Spleen (tissue), 11 donors: Measurements from ENCODE around the gene ERGIC1. TPM values are rescaled to one million over a fixed set of nuclear protein-coding genes. Genes with fewer than 3 reads are reported as not detected.

Experiments
- DNase-seq: peaks from one replicate; pipeline ENCODE4 v3.0.0-alpha.2; 2020
- H3K27ac ChIP-seq, 8 donors: fragments of 200-600 bp; sonication (generic) in 7 of 8; 1 replicate in 4 of 8; 2 replicates in 4 of 8; pipeline versions ENCODE4 v1.5.0 to v1.8.0; 2016 to 2021; ENCODE audit warnings: inconsistent platforms in 4 of 8, mild to moderate bottlenecking in 4 of 8, moderate library complexity in 1 of 8
- H3K27me3 ChIP-seq, 7 donors: fragments of 200-600 bp; sonication (generic) in 6 of 7; replicated peaks in 1 of 7; 1 replicate in 4 of 7; 2 replicates in 3 of 7; pipeline versions ENCODE4 v1.5.0 to v1.8.0; 2016 to 2021; ENCODE audit warnings: inconsistent platforms in 3 of 7, mild to moderate bottlenecking in 1 of 7
- H3K36me3 ChIP-seq, 6 donors: fragments of 200-600 bp; sonication (generic) in 5 of 6; 1 replicate in 4 of 6; 2 replicates in 2 of 6; pipeline versions ENCODE4 v1.5.0 to v1.8.0; 2016 to 2021; ENCODE audit warnings: inconsistent platforms in 2 of 6
- H3K4me1 ChIP-seq, 6 donors: fragments of 200-600 bp; sonication (generic) in 5 of 6; 1 replicate in 3 of 6; 2 replicates in 3 of 6; pipeline versions ENCODE4 v1.5.0 to v1.8.0; 2016 to 2021; ENCODE audit warnings: inconsistent platforms in 3 of 6
- H3K4me3 ChIP-seq, 8 donors: fragments of 200-600 bp; sonication (generic) in 7 of 8; 1 replicate in 4 of 8; 2 replicates in 4 of 8; pipeline versions ENCODE4 v1.5.0 to v1.8.0; 2016 to 2021; ENCODE audit warnings: inconsistent platforms in 4 of 8, mild to moderate bottlenecking in 4 of 8, moderate library complexity in 2 of 8
- H3K9me3 ChIP-seq, 8 donors: fragments of 200-600 bp; sonication (generic) in 7 of 8; 1 replicate in 4 of 8; 2 replicates in 4 of 8; pipeline versions ENCODE4 v1.5.0 to v1.8.0; 2016 to 2021; ENCODE audit warnings: inconsistent platforms in 4 of 8
- CTCF ChIP-seq, 11 experiments: fragments of 200-600 bp in 7 of 11; fragments of 450-650 bp in 4 of 11; sonication (generic) in 4 of 11; IDR thresholded peaks in 8 of 11; conservative IDR thresholded peaks in 3 of 11; 1 replicate in 7 of 11; 2 replicates in 4 of 11; pipeline versions ENCODE4 v1.4.0 to v1.8.0; 2016 to 2021; ENCODE audit warnings: antibody characterized with exemption in 11 of 11, inconsistent platforms in 4 of 11, mild to moderate bottlenecking in 1 of 11
- POLR2A ChIP-seq, 3 donors: fragments of 450-650 bp; IDR thresholded peaks; one replicate each; pipeline ENCODE4 v1.5.1; 2017; ENCODE audit warnings: antibody characterized with exemption in 3 of 3, mild to moderate bottlenecking in 1 of 3
- POLR2AphosphoS5 ChIP-seq, 3 donors: sonication (generic); formaldehyde crosslinking; IDR thresholded peaks; one replicate each; pipeline ENCODE4 v1.5.1; 2017; ENCODE audit warnings: antibody characterized with exemption in 3 of 3
- WGBS, 5 donors: extraction: QIAGEN DNeasy Blood & Tissue Kit in 3 of 5; methylation state at CpG; one replicate each; pipeline versions ENCODE4 v1.1.5 to v1.1.7; 2013 to 2018; 5-methylcytosine and 5-hydroxymethylcytosine counted together
- intact Hi-C: fragments of 100-400 bp; cut with DNase I; formaldehyde crosslinking; loops from one replicate; pipeline ENCODE4 v1.15.0; 2023; ENCODE audit warnings: low total_unique reads
- polyA plus RNA-seq, 3 donors: library from polyadenylated mRNA; stranded (reverse); fragments of 200-250 nt; gene quantifications; one replicate each; pipeline ENCODE4 v1.2.1, GENCODE V29; 2013
- total RNA-seq, 7 donors: library from RNA; depleted of rRNA in 3 of 7; stranded (reverse); fragments of >200 nt in 3 of 7; fragmentation: NEBNext Ultra II Directional in 4 of 7; extraction: Animal tissue kit (Norgen Biotek cat#: 25700) in 4 of 7; gene quantifications; one replicate each; pipeline versions ENCODE4 v1.1.0 to v1.2.1, GENCODE V29; 2016 to 2021
- donor health status: healthy with polysubstance abuse.
- donor health status: DM: no; HTN: no; CAD: no; lungs with moderate emphysema.
- donor health status: DM: no; HTN: no; CAD: no.
- donor health status: Bipolar disorder and iron deficiency.
- donor health status: healthy.
- donor health status: DM: no; HTN: no; CAD: no.
- donor health status: DM: yes; HTN: yes; CAD: no.

ERGIC1 gene
- total and polyA plus RNA-seq, 10 donors: 36.9 to 166 (median 125) TPM

GRCh38 chr5:172898843-172899369 is 64.9 kb downstream of the ERGIC1 start:
- peak overlapping the region in 6 of 8 donors; percentile 70 to 84 (median 76) for H3K27ac ChIP-seq
- H3K9me3 ChIP-seq: no peaks in the 10 kb centered on the region
- H3K4me3 ChIP-seq: no peak overlapping the region
- H3K4me1 ChIP-seq: peaks cover 0 to 59% (median 20%) of the 10 kb centered on the region in 6 donors
- intact Hi-C loops: no loop called here
- H3K27me3 ChIP-seq: no peaks in the 10 kb centered on the region
- no peak for DNase-seq
- 94 to 99% (median 96%) methylated on average over 7 of the region's 7 CpGs for WGBS, 5 donors
- peak in 1 of 3 donors; percentile 5 for TF ChIP-seq POLR2AphosphoS5 (IDR thresholded peaks at IDR 0.05)
- TF ChIP-seq CTCF (IDR thresholded peaks at IDR 0.05 in 8 of 11, conservative IDR thresholded peaks at IDR 0.05 in 3 of 11): no peak
- peaks cover 0 to 93% (median 25%) of the 10 kb centered on the region in 6 donors for H3K36me3 ChIP-seq

GRCh38 chr5:172899436-172899835 is 65.4 kb downstream of the ERGIC1 start:
- no peaks in the 10 kb centered on the region for H3K27me3 ChIP-seq

GRCh38 chr5:172901012-172901780 is 67.1 kb downstream of the ERGIC1 start:
- Histone ChIP-seq H3K4me1 (peaks cover 4 to 65% (median 29%) of the 10 kb centered on the region in 6 donors), H3K4me3 (no peak overlapping the region)
- no peak for DNase-seq

More at GRCh38 chr5:172899436-172899835, 65.4 kb downstream of the ERGIC1 start:
- Histone ChIP-seq H3K36me3 (peaks cover 0 to 96% (median 25%) of the 10 kb centered on the region in 6 donors), H3K9me3 (no peaks in the 10 kb centered on the region), H3K4me3 (no peak overlapping the region), H3K4me1 (peaks cover 4 to 64% (median 25%) of the 10 kb centered on the region in 6 donors), H3K27ac (peak overlapping the region in 1 of 8 donors; percentile 81)
- 93 to 96% (median 94%) methylated on average over 7 of the region's 7 CpGs for WGBS, 5 donors
- no peak for TF ChIP-seq POLR2A (IDR thresholded peaks at IDR 0.05)
- TF ChIP-seq CTCF (IDR thresholded peaks at IDR 0.05 in 8 of 11, conservative IDR thresholded peaks at IDR 0.05 in 3 of 11): no peak
- no peak for TF ChIP-seq POLR2AphosphoS5 (IDR thresholded peaks at IDR 0.05)
- intact Hi-C loops: no loop called here
- DNase-seq: no peak

GRCh38 chr5:172901788-172902496 is 67.9 kb downstream of the ERGIC1 start:
- Histone ChIP-seq H3K4me1 (peaks cover 4 to 58% (median 27%) of the 10 kb centered on the region in 6 donors), H3K4me3 (no peak overlapping the region), H3K27me3 (no peaks in the 10 kb centered on the region), H3K27ac (peak overlapping the region in 7 of 8 donors; percentile 4 to 81 (median 68)), H3K36me3 (peaks cover 0 to 89% (median 28%) of the 10 kb centered on the region in 6 donors), H3K9me3 (no peaks in the 10 kb centered on the region)
- no peak for TF ChIP-seq POLR2A (IDR thresholded peaks at IDR 0.05)
- no peak for TF ChIP-seq POLR2AphosphoS5 (IDR thresholded peaks at IDR 0.05)
- no peak for TF ChIP-seq CTCF (IDR thresholded peaks at IDR 0.05 in 8 of 11, conservative IDR thresholded peaks at IDR 0.05 in 3 of 11)
- DNase-seq: no peak
- intact Hi-C loops: no loop called here
- 87 to 94% (median 92%) methylated on average over 5 to 9 of the region's 9 CpGs for WGBS, 5 donors

More at GRCh38 chr5:172901012-172901780, 67.1 kb downstream of the ERGIC1 start:
- WGBS, 5 donors: 66 to 83% (median 75%) methylated on average over 10 of the region's 10 CpGs
- no peaks in the 10 kb centered on the region for H3K27me3 ChIP-seq
- no peaks in the 10 kb centered on the region for H3K9me3 ChIP-seq
- H3K27ac ChIP-seq: peak overlapping the region in 6 of 8 donors; percentile 30 to 81 (median 70)
- peaks cover 0 to 94% (median 28%) of the 10 kb centered on the region in 6 donors for H3K36me3 ChIP-seq
- TF ChIP-seq POLR2A (IDR thresholded peaks at IDR 0.05): no peak
- intact Hi-C loops: no loop called here
